ENCODE measurements around the gene IGSF3.
"Not testable (repeated sequence)": the region's sequence is repeated elsewhere in the genome, so short reads cannot be mapped to it uniquely, and the experiment has no call there.

Gene IGSF3

GRCh38 chr1:116590359-116591005 is 77.1 kb downstream of the IGSF3 start:
- ATAC-seq = not testable (repeated sequence)

GRCh38 chr1:116589101-116589735 is 78.3 kb downstream of the IGSF3 start:
- peak; percentile 75 for ATAC-seq

GRCh38 chr1:116587501-116588227 is 79.9 kb downstream of the IGSF3 start:
- ATAC-seq = no peak
- no peak for TF ChIP-seq GLIS3 (CRISPR knock-in tag; IDR thresholded peaks at IDR 0.05)
- no peak for TF ChIP-seq ESRRG (CRISPR knock-in tag; IDR thresholded peaks at IDR 0.05)
- no peak for TF ChIP-seq PATZ1 (CRISPR knock-in tag; IDR thresholded peaks at IDR 0.05; ENCODE audit: borderline replicate concordance)
- no peak for TF ChIP-seq ZNF8 (CRISPR knock-in tag; IDR thresholded peaks at IDR 0.05)
- TF ChIP-seq TSHZ2 (CRISPR knock-in tag; IDR thresholded peaks at IDR 0.05) = no peak
- TF ChIP-seq ZC3H10 (CRISPR knock-in tag; IDR thresholded peaks at IDR 0.05) = no peak
- no peak for TF ChIP-seq RARB (CRISPR knock-in tag; IDR thresholded peaks at IDR 0.05)
- TF ChIP-seq ZFP3 (CRISPR knock-in tag; IDR thresholded peaks at IDR 0.05) = no peak
- no peak for TF ChIP-seq CREB5 (CRISPR knock-in tag; IDR thresholded peaks at IDR 0.05; ENCODE audit: low read depth)

GRCh38 chr1:116586741-116587143 is 80.8 kb downstream of the IGSF3 start:
- no peak for TF ChIP-seq CSRNP3 (CRISPR knock-in tag; IDR thresholded peaks at IDR 0.05)
- no peak for TF ChIP-seq ESRRG (CRISPR knock-in tag; IDR thresholded peaks at IDR 0.05)
- no peak for TF ChIP-seq TSHZ2 (CRISPR knock-in tag; IDR thresholded peaks at IDR 0.05)
- TF ChIP-seq ZC3H10 (CRISPR knock-in tag; IDR thresholded peaks at IDR 0.05) = no peak
- ATAC-seq = peak; percentile 33; the same call in 2 of the 3 replicates

- ATAC-seq = no peak
- TF ChIP-seq TOX (CRISPR knock-in tag; IDR thresholded peaks at IDR 0.05; ENCODE audit: borderline replicate concordance) (no peak), ZC3H10 (CRISPR knock-in tag; IDR thresholded peaks at IDR 0.05) (no peak), POU6F1 (CRISPR knock-in tag; IDR thresholded peaks at IDR 0.05; ENCODE audit: borderline replicate concordance, low read depth) (no peak), ZNF8 (CRISPR knock-in tag; IDR thresholded peaks at IDR 0.05) (no peak), ZFP3 (CRISPR knock-in tag; IDR thresholded peaks at IDR 0.05) (no peak), ZFP30 (CRISPR knock-in tag; IDR thresholded peaks at IDR 0.05) (no peak), SNAI2 (CRISPR knock-in tag; IDR thresholded peaks at IDR 0.05) (no peak), TSHZ2 (CRISPR knock-in tag; IDR thresholded peaks at IDR 0.05) (no peak), PPARA (CRISPR knock-in tag; IDR thresholded peaks at IDR 0.05; ENCODE audit: borderline replicate concordance) (no peak)
Measured at GRCh38 chr1:116585886-116586285, 81.6 kb downstream of the IGSF3 start.

Measured in SK-N-SH treated with all-trans-retinoic acid at 6 μM for 48 hours (cell line).